ENCODE measurements around the gene CCNY. TPM values are rescaled to one million over a fixed set of nuclear protein-coding genes. Genes with fewer than 3 reads are reported as not detected.

CCNY gene
- total RNA-seq, 1 donor from 2014 or later: 85.9 TPM

DNA sequence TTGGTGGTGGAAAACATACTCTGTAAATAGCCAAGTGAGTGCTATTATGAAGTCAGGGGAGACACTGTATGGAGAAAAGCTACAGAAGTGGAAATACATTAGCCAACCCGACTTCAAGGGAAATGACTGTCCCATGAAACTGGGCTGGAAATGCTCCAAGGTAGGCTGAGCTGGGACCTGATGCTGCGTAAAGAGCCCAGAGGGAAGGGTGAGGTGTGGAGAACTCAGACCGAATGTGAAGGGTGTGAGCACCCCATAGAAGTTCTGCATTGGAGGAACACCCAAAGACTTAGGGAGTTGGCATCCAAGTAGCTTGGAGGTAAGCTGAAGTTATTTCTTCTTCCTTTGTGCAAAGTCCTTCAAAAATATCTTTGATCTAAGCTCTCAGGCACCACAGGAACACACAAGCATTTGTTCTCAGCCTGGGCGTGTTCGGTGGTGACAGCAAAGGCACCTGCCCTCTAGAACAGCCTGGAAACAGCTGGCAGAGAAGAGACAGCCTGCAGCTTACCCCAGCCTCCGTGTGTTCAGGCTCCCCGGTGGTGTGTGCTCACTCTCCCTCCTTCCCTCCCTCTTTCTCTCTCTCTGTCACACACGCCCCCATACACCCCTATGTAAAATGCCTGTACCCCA, 249.7 kb downstream of the CCNY start:
- Histone ChIP-seq H3K27ac (ENCODE audit: low read depth, low read length) (no peak overlapping the region), H3K9ac (ENCODE audit: low read length) (no peak overlapping the region), H3K27me3 (ENCODE audit: insufficient read depth, low read length) (no peaks in the 10 kb centered on the region), H3K36me3 (ENCODE audit: insufficient read depth, low read length) (no peaks in the 10 kb centered on the region), H4K20me1 (ENCODE audit: insufficient read depth, low read length) (no peaks in the 10 kb centered on the region), H3K4me1 (ENCODE audit: insufficient read depth, low read length) (no peaks in the 10 kb centered on the region), H3K79me2 (ENCODE audit: insufficient read depth, low read length) (no peaks in the 10 kb centered on the region), H2AFZ (ENCODE audit: low read depth, low read length) (no peak overlapping the region), H3K4me2 (ENCODE audit: low read length) (no peak overlapping the region), H3K4me3 (ENCODE audit: insufficient read depth, low read depth, low read length) (no peak overlapping the region), H3K9me3 (ENCODE audit: insufficient read depth, low read depth, low read length) (no peaks in the 10 kb centered on the region)
- H3K27me3 Mint-ChIP-seq (ENCODE audit: low read depth, unreplicated experiment): peaks cover 11% of the 10 kb centered on the region
- no peak for TF ChIP-seq EZH2 (IDR thresholded peaks at IDR 0.05; ENCODE audit: insufficient read depth, low read length)
- TF ChIP-seq, protein P1, sequence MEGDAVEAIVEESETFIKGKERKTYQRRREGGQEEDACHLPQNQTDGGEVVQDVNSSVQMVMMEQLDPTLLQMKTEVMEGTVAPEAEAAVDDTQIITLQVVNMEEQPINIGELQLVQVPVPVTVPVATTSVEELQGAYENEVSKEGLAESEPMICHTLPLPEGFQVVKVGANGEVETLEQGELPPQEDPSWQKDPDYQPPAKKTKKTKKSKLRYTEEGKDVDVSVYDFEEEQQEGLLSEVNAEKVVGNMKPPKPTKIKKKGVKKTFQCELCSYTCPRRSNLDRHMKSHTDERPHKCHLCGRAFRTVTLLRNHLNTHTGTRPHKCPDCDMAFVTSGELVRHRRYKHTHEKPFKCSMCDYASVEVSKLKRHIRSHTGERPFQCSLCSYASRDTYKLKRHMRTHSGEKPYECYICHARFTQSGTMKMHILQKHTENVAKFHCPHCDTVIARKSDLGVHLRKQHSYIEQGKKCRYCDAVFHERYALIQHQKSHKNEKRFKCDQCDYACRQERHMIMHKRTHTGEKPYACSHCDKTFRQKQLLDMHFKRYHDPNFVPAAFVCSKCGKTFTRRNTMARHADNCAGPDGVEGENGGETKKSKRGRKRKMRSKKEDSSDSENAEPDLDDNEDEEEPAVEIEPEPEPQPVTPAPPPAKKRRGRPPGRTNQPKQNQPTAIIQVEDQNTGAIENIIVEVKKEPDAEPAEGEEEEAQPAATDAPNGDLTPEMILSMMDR (IDR thresholded peaks at IDR 0.05; ENCODE audit: insufficient read depth, low read depth, low read length): no peak
- H3K27ac Mint-ChIP-seq (ENCODE audit: unreplicated experiment): no peak overlapping the region
- H3K9me3 Mint-ChIP-seq (ENCODE audit: unreplicated experiment): peaks cover 4% of the 10 kb centered on the region
- FAIRE-seq (no peak), DNase-seq (ENCODE audit: low read depth) (no peak)
- H3K4me3 Mint-ChIP-seq (ENCODE audit: unreplicated experiment): no peak overlapping the region
- H3K36me3 Mint-ChIP-seq (ENCODE audit: low read depth, unreplicated experiment): peaks cover 3% of the 10 kb centered on the region
- no peaks in the 10 kb centered on the region for H3K4me1 Mint-ChIP-seq (ENCODE audit: low read depth, unreplicated experiment)

DNA sequence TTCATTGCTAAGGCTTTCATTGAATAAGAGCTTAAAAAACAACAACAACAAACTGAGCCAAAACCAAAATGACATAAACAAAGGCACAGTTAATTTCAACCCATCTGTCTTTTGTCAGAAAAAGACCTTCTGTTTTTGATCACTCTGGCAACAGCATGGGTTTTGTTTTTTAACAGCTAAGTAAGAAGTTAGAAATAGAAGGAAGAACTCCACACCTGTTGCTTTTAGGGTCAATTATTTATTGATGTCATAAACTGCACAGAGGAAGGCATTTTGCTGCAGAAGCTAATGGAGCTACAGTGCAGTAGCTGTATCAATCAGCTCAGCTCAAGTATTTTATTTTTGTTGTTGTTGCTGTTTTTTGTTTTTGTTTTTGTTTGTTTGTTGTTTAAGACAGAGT, 252.5 kb downstream of the CCNY start:
- Histone ChIP-seq H3K79me2 (ENCODE audit: insufficient read depth, low read length) (no peaks in the 10 kb centered on the region), H3K4me3 (ENCODE audit: insufficient read depth, low read depth, low read length) (no peak overlapping the region), H3K36me3 (ENCODE audit: insufficient read depth, low read length) (no peaks in the 10 kb centered on the region), H3K4me1 (ENCODE audit: insufficient read depth, low read length) (no peaks in the 10 kb centered on the region), H3K27ac (ENCODE audit: low read depth, low read length) (no peak overlapping the region), H3K27me3 (ENCODE audit: insufficient read depth, low read length) (no peaks in the 10 kb centered on the region), H4K20me1 (ENCODE audit: insufficient read depth, low read length) (no peaks in the 10 kb centered on the region), H2AFZ (ENCODE audit: low read depth, low read length) (no peak overlapping the region), H3K9ac (ENCODE audit: low read length) (no peak overlapping the region), H3K4me2 (ENCODE audit: low read length) (no peak overlapping the region), H3K9me3 (ENCODE audit: insufficient read depth, low read depth, low read length) (no peaks in the 10 kb centered on the region)
- Mint-ChIP-seq H3K4me3 (ENCODE audit: unreplicated experiment) (no peak overlapping the region), H3K9me3 (ENCODE audit: unreplicated experiment) (peaks cover 7% of the 10 kb centered on the region), H3K4me1 (ENCODE audit: low read depth, unreplicated experiment) (no peaks in the 10 kb centered on the region), H3K36me3 (ENCODE audit: low read depth, unreplicated experiment) (peaks cover 3% of the 10 kb centered on the region), H3K27ac (ENCODE audit: unreplicated experiment) (no peak overlapping the region), H3K27me3 (ENCODE audit: low read depth, unreplicated experiment) (peaks cover 13% of the 10 kb centered on the region)
- TF ChIP-seq EZH2 (IDR thresholded peaks at IDR 0.05; ENCODE audit: insufficient read depth, low read length): no peak
- TF ChIP-seq, protein P1 (IDR thresholded peaks at IDR 0.05; ENCODE audit: insufficient read depth, low read depth, low read length): no peak
- DNase-seq (ENCODE audit: low read depth): no peak
- FAIRE-seq: no peak

DNA sequence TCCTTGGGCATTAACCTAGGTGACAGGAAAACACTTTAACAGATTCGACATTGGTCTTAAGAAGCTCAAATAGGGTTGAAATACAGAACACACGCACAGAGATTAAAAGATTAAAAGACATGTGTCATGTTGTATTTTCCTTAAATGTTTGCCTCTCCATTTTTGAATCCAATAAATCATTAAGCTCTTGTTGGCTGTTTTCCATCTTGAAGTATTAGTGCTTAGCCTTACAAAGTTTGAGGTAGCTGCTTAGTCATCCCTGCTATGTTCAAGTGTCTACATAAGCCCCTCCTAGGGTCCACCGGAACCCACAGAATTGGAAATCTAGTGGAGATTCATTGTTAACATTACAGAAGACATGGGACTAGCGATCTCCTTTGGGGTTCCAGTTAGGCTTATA, 256.1 kb downstream of the CCNY start:
- H3K4me1 ChIP-seq (ENCODE audit: insufficient read depth, low read length): no peaks in the 10 kb centered on the region
- TF ChIP-seq, protein P1 (IDR thresholded peaks at IDR 0.05; ENCODE audit: insufficient read depth, low read depth, low read length): no peak
- TF ChIP-seq EZH2 (IDR thresholded peaks at IDR 0.05; ENCODE audit: insufficient read depth, low read length): no peak
- H3K79me2 ChIP-seq (ENCODE audit: insufficient read depth, low read length): no peaks in the 10 kb centered on the region
- no peak overlapping the region for H2AFZ ChIP-seq (ENCODE audit: low read depth, low read length)
- H3K27me3 Mint-ChIP-seq (ENCODE audit: low read depth, unreplicated experiment): peaks cover 13% of the 10 kb centered on the region
- H3K36me3 ChIP-seq (ENCODE audit: insufficient read depth, low read length): no peaks in the 10 kb centered on the region
- DNase-seq (ENCODE audit: low read depth) (no peak), FAIRE-seq (no peak)
- H3K4me3 Mint-ChIP-seq (ENCODE audit: unreplicated experiment): no peak overlapping the region
- no peaks in the 10 kb centered on the region for H3K9me3 ChIP-seq (ENCODE audit: insufficient read depth, low read depth, low read length)
- no peak overlapping the region for H3K27ac ChIP-seq (ENCODE audit: low read depth, low read length)
- H3K4me2 ChIP-seq (ENCODE audit: low read length): no peak overlapping the region
- H3K4me1 Mint-ChIP-seq (ENCODE audit: low read depth, unreplicated experiment): no peaks in the 10 kb centered on the region
- no peak overlapping the region for H3K9ac ChIP-seq (ENCODE audit: low read length)
- H3K36me3 Mint-ChIP-seq (ENCODE audit: low read depth, unreplicated experiment): no peaks in the 10 kb centered on the region
- H4K20me1 ChIP-seq (ENCODE audit: insufficient read depth, low read length): no peaks in the 10 kb centered on the region
- no peak overlapping the region for H3K27ac Mint-ChIP-seq (ENCODE audit: unreplicated experiment)
- no peaks in the 10 kb centered on the region for H3K27me3 ChIP-seq (ENCODE audit: insufficient read depth, low read length)
- no peak overlapping the region for H3K4me3 ChIP-seq (ENCODE audit: insufficient read depth, low read depth, low read length)
- H3K9me3 Mint-ChIP-seq (ENCODE audit: unreplicated experiment): peaks cover 3% of the 10 kb centered on the region

Measured in astrocyte (in vitro differentiated cells and primary cell).